WERI-Rb-1 (cell line): ENCODE results near the gene RARB.

Experiments
- DNase-seq: peaks from one replicate; pipeline ENCODE4 v3.0.0-alpha.2; 2020
- H3K27ac ChIP-seq: fragments of 250-450 bp; sonication (Bioruptor Pico); 2 replicates; pipeline ENCODE4 v1.5.1; 2020; ENCODE audit warnings: mild to moderate bottlenecking, moderate library complexity
- H3K27me3 ChIP-seq: fragments of 250-450 bp; sonication (Bioruptor Pico); 2 replicates; pipeline ENCODE4 v1.5.1; 2021; ENCODE audit warnings: mild to moderate bottlenecking, low read depth, moderate library complexity; ENCODE audit not compliant: insufficient read depth, severe bottlenecking
- H3K36me3 ChIP-seq: fragments of 250-450 bp; sonication (Bioruptor Pico); 2 replicates; pipeline ENCODE4 v1.5.1; 2020; ENCODE audit warnings: mild to moderate bottlenecking, moderate library complexity
- H3K4me3 ChIP-seq: 2 replicates; pipeline ENCODE4 v1.5.1; 2011; ENCODE audit warnings: low read depth, mild to moderate bottlenecking, control low read depth, low read length
- H3K9me3 ChIP-seq: fragments of 250-450 bp; sonication (Bioruptor Pico); 2 replicates; pipeline ENCODE4 v1.5.1; 2021; ENCODE audit warnings: mild to moderate bottlenecking, moderate library complexity; ENCODE audit not compliant: severe bottlenecking
- CTCF ChIP-seq: IDR thresholded peaks from 2 replicates; pipeline ENCODE4 v1.5.1; 2011; ENCODE audit warnings: low read depth, mild to moderate bottlenecking, control low read depth, inconsistent platforms, low read length

The RARB gene

GRCh38 chr3:25537516-25537915 is 109.5 kb downstream of the RARB start:
- H3K36me3 ChIP-seq = no peaks in the 10 kb centered on the region
- no peaks in the 10 kb centered on the region for H3K27me3 ChIP-seq
- no peak for TF ChIP-seq CTCF
- H3K4me3 ChIP-seq = no peak overlapping the region
- no peak overlapping the region for H3K27ac ChIP-seq
- DNase-seq = no peak
- H3K9me3 ChIP-seq = peaks cover 6% of the 10 kb centered on the region

GRCh38 chr3:25540273-25540672 is 112.2 kb downstream of the RARB start:
- H3K9me3 ChIP-seq = peaks cover 5% of the 10 kb centered on the region
- no peaks in the 10 kb centered on the region for H3K36me3 ChIP-seq
- peak overlapping the region; percentile 67 for H3K27ac ChIP-seq
- peak; percentile 66 for DNase-seq
- H3K27me3 ChIP-seq = no peaks in the 10 kb centered on the region
- no peak overlapping the region for H3K4me3 ChIP-seq
- no peak for TF ChIP-seq CTCF

DNA sequence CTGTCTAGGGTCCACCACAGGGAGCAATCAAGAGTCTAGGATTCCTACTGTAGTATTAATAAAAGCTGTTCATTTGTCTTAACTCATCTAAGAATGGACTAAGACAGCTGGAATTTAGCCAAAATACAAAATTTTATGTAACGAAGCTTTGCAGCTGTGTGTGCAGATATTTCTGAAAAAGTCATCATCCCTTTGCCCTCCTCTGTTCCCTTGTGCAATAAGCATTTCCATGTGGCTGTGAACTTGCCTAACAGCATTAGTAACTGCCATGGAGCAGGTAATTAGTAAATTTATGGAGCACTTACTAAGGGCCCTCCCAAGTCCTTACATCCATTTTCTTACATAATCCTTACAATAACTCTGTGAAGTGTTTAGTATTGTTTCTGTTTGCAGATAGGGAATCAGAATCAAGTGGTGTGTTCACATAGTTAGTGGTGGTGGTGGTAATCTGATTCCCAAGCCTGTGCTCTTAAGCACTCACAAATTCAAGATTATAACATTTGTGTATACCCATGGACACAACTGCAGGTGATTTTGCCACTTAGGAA is 114.5 kb downstream of the RARB start:
- no peaks in the 10 kb centered on the region for H3K27me3 ChIP-seq
- peaks cover 5% of the 10 kb centered on the region for H3K9me3 ChIP-seq
- H3K4me3 ChIP-seq = no peak overlapping the region
- H3K27ac ChIP-seq = peak overlapping the region; percentile 29
- H3K36me3 ChIP-seq = no peaks in the 10 kb centered on the region
- DNase-seq = no peak
- TF ChIP-seq CTCF = no peak

DNA sequence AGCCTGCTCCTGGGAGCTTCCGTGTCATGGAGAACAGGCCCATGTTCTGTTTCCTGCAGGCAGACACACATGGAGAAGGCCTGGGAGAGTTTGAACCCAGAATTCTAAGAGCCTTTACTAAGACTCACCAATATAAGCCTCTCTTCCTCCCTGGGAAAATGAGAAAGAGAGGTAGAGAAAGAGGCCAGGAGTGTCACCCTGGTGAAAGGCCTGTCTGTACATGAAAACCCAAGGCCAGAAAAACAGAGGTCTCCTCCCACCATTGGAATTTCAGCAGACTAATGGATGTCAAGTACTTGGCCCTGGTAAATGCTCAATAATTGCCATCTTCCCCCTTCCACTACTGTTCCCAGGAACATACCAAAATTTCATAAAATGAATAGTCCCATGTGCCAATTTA is 119.0 kb downstream of the RARB start:
- no peak for TF ChIP-seq CTCF
- no peak for DNase-seq

DNA sequence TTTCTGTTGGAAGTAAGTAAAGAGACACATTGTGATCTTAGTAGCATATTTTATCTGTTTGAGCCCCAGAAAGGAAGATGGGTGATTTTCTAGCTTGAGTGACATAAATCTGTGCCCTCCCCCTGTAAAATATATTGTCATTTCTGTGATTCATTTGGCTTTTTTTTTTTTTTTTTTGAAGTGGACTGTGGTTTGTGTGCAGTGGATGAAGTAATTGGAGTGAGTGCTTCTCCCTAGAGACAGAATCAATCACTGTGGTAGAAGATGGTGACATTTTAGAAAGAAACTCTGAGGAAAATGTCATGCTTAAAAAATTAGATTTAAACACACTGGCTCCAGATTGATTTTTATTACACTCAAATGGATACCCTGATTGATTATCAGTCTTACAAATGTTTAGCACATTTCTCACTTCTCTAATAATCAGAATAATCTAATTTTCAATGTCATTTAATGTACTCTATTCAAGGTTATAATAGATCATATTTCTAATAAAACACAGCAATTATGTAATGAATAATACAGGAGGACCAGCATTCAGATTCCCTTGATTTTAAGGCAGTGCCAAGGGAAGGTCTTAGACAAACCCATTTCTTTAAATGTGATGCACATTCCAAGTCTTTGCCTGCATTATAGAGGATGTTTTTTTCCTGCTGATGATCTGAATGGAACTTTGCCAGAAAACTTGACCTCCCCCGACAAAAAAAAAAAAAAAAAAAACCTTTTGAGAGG is 120.0 kb downstream of the RARB start:
- TF ChIP-seq CTCF = no peak
- no peak overlapping the region for H3K4me3 ChIP-seq
- H3K27me3 ChIP-seq = no peaks in the 10 kb centered on the region
- no peak for DNase-seq
- H3K9me3 ChIP-seq = peaks cover 3% of the 10 kb centered on the region
- H3K36me3 ChIP-seq = no peaks in the 10 kb centered on the region
- H3K27ac ChIP-seq = no peak overlapping the region

More for the DNA sequence above, 119.0 kb downstream of the RARB start:
- H3K4me3 ChIP-seq = no peak overlapping the region
- no peaks in the 10 kb centered on the region for H3K36me3 ChIP-seq
- peaks cover 3% of the 10 kb centered on the region for H3K9me3 ChIP-seq
- no peaks in the 10 kb centered on the region for H3K27me3 ChIP-seq
- no peak overlapping the region for H3K27ac ChIP-seq

- H3K4me3 ChIP-seq = no peak overlapping the region
- no peak overlapping the region for H3K27ac ChIP-seq
- no peak for DNase-seq
- H3K9me3 ChIP-seq = peaks cover 3% of the 10 kb centered on the region
- no peaks in the 10 kb centered on the region for H3K27me3 ChIP-seq
- H3K36me3 ChIP-seq = no peaks in the 10 kb centered on the region
- no peak for TF ChIP-seq CTCF
These were observed 120.8 kb downstream of the RARB start for GRCh38 chr3:25548836-25549235.
